Tibial nerve (tissue), 3 donors: ENCODE results near the gene EEIG2.

ENCODE experiments used
- POLR2A ChIP-seq, 2 donors: fragments of 450-650 bp; IDR thresholded peaks; one replicate each; pipeline ENCODE4 v1.6.1; 2017; ENCODE audit warnings: antibody characterized with exemption in 2 of 2, mild to moderate bottlenecking in 2 of 2, moderate library complexity in 2 of 2
- TF ChIP-seq, protein P1 (sequence below), 5 experiments: fragments of 200-600 bp in 3 of 5; fragments of 450-650 bp in 2 of 5; sonication (generic) in 3 of 5; IDR thresholded peaks; one replicate each; pipeline ENCODE4 v1.5.1; 2016 to 2019; ENCODE audit warnings: antibody characterized with exemption in 5 of 5, mild to moderate bottlenecking in 3 of 5, moderate library complexity in 2 of 5

DNA sequence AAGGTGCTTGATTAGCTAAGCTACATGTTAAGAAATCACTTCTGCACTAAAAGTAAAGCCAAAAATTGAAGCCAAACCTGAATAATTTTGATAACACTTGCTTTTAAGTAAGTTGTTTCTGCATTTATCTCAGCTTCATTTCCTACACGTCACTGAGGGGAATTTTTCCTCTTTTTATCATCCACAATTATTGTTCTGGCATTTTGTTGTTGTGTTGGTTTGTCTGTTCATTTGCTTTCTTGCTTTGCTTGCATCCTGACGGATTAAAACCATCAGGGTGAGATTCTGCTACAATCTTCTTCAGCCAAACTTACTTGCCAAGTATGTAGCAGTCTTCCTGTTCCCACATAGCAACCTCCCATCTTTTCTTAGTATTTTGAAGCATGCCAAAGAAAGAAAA lies 18.0 kb upstream of the EEIG2 start:
- TF ChIP-seq POLR2A (IDR thresholded peaks at IDR 0.05): no peak
- TF ChIP-seq, protein P1, sequence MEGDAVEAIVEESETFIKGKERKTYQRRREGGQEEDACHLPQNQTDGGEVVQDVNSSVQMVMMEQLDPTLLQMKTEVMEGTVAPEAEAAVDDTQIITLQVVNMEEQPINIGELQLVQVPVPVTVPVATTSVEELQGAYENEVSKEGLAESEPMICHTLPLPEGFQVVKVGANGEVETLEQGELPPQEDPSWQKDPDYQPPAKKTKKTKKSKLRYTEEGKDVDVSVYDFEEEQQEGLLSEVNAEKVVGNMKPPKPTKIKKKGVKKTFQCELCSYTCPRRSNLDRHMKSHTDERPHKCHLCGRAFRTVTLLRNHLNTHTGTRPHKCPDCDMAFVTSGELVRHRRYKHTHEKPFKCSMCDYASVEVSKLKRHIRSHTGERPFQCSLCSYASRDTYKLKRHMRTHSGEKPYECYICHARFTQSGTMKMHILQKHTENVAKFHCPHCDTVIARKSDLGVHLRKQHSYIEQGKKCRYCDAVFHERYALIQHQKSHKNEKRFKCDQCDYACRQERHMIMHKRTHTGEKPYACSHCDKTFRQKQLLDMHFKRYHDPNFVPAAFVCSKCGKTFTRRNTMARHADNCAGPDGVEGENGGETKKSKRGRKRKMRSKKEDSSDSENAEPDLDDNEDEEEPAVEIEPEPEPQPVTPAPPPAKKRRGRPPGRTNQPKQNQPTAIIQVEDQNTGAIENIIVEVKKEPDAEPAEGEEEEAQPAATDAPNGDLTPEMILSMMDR (IDR thresholded peaks at IDR 0.05): no peak
